Measurements from ENCODE around the gene ANKRD33B. TPM values are rescaled to one million over a fixed set of nuclear protein-coding genes. Genes with fewer than 3 reads are reported as not detected.

The ANKRD33B gene
- total RNA-seq, 1 experiment from 2014 or later, result 25.3 TPM

DNA sequence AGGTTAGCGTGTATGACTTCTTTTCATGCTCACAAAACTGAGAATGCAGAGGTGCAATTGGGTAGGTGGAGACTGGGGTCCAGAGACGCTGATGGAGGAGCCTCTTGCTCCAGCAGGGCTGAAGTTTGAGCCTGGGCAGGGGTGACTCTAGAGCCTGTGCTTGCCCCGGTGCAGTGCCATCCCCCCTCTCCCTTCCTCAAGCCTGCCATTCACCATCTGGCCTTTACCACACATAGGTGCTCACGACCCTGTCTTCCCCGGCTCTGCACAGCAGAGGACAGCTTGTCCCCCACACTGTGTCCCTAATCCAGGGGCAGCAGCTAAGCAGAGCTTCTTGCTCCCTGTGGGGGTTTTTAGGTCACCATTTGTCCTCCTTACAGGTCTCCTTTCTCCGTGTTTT lies 110.7 kb downstream of the ANKRD33B start:
- H3K4me1 Mint-ChIP-seq (ENCODE audit: low read depth, unreplicated experiment), result no peaks in the 10 kb centered on the region
- Histone ChIP-seq H3K36me3 (ENCODE audit: control insufficient read depth, insufficient read depth, low read length) (no peaks in the 10 kb centered on the region), H3K4me1 (0 out of 2 replicates have a peak, but pooled peaks cover 7% of the 10 kb centered on the region), H3K4me3 (ENCODE audit: low read depth, low read length) (no peak overlapping the region), H3K9me3 (no peaks in the 10 kb centered on the region), H3K27me3 (replicated peaks; ENCODE audit: control insufficient read depth, insufficient read depth, low read length) (no peaks in the 10 kb centered on the region)
- no TSS peak for BruUV-seq (replicated peaks)
- TF ChIP-seq, protein P1, sequence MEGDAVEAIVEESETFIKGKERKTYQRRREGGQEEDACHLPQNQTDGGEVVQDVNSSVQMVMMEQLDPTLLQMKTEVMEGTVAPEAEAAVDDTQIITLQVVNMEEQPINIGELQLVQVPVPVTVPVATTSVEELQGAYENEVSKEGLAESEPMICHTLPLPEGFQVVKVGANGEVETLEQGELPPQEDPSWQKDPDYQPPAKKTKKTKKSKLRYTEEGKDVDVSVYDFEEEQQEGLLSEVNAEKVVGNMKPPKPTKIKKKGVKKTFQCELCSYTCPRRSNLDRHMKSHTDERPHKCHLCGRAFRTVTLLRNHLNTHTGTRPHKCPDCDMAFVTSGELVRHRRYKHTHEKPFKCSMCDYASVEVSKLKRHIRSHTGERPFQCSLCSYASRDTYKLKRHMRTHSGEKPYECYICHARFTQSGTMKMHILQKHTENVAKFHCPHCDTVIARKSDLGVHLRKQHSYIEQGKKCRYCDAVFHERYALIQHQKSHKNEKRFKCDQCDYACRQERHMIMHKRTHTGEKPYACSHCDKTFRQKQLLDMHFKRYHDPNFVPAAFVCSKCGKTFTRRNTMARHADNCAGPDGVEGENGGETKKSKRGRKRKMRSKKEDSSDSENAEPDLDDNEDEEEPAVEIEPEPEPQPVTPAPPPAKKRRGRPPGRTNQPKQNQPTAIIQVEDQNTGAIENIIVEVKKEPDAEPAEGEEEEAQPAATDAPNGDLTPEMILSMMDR (IDR thresholded peaks at IDR 0.05; ENCODE audit: insufficient read depth in 1 of 2, low read depth in 1 of 2, low read length in 1 of 2, severe bottlenecking in 1 of 2, unreplicated experiment in 1 of 2), result no peak
- peaks cover 24% of the 10 kb centered on the region for H3K36me3 Mint-ChIP-seq (ENCODE audit: insufficient read depth, unreplicated experiment)
- POLR2A ChIA-PET, result no interaction called here
- intact Hi-C loops (cut with micrococcal nuclease; ENCODE audit: unreplicated experiment), result loop anchor here (5.0 kb wide), 1 partner anchor 173 kb away; no protein-coding TSS in a partner anchor
- CTCF ChIA-PET, result no interaction called here
- no peak for DNase-seq
- H3K27ac Mint-ChIP-seq (ENCODE audit: unreplicated experiment), result no peak overlapping the region
- H3K4me3 Mint-ChIP-seq (ENCODE audit: unreplicated experiment), result no peak overlapping the region
- no peaks in the 10 kb centered on the region for H3K9me3 Mint-ChIP-seq (ENCODE audit: unreplicated experiment)
- H3K27me3 Mint-ChIP-seq (ENCODE audit: insufficient read depth, unreplicated experiment), result peaks cover 9% of the 10 kb centered on the region

DNA sequence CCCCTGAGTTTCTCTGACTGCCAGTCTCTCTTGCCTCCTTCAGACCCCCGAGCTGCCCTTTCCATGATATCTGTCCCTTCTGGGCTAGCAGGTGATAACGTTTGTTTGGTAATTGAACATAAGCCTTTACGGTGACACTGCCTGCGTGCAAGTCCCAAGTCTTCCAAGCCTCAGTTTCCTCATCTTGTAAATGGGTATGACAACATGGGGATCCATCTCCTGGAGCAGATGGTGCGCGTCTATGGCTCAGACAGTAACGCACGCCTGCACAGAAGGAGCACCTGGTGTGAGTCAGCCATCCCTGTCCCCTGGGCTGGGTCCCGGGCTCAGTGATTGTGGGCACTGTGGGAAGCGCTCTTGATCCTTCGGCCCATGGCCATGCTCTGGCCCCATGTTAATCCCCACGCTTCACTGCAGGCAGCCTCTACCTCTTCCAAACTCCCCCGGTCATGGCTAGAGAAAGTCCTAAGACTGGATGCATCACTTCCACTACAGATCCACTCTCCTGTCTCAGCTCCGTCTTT lies 111.4 kb downstream of the ANKRD33B start:
- CTCF ChIA-PET, result no interaction called here
- TF ChIP-seq, protein P1 (IDR thresholded peaks at IDR 0.05; ENCODE audit: insufficient read depth in 1 of 2, low read depth in 1 of 2, low read length in 1 of 2, severe bottlenecking in 1 of 2, unreplicated experiment in 1 of 2), result no peak
- 0 out of 2 replicates have a peak, but pooled peaks cover 7% of the 10 kb centered on the region for H3K4me1 ChIP-seq
- H3K9me3 ChIP-seq, result no peaks in the 10 kb centered on the region
- no peaks in the 10 kb centered on the region for H3K36me3 ChIP-seq (ENCODE audit: control insufficient read depth, insufficient read depth, low read length)
- no peaks in the 10 kb centered on the region for H3K9me3 Mint-ChIP-seq (ENCODE audit: unreplicated experiment)
- H3K4me1 Mint-ChIP-seq (ENCODE audit: low read depth, unreplicated experiment), result no peaks in the 10 kb centered on the region
- H3K36me3 Mint-ChIP-seq (ENCODE audit: insufficient read depth, unreplicated experiment), result peaks cover 24% of the 10 kb centered on the region
- POLR2A ChIA-PET, result no interaction called here
- BruUV-seq (replicated peaks), result no TSS peak
- H3K27me3 ChIP-seq (replicated peaks; ENCODE audit: control insufficient read depth, insufficient read depth, low read length), result no peaks in the 10 kb centered on the region
- H3K4me3 Mint-ChIP-seq (ENCODE audit: unreplicated experiment), result no peak overlapping the region
- DNase-seq, result no peak
- no peak overlapping the region for H3K27ac Mint-ChIP-seq (ENCODE audit: unreplicated experiment)
- H3K4me3 ChIP-seq (ENCODE audit: low read depth, low read length), result no peak overlapping the region
- H3K27me3 Mint-ChIP-seq (ENCODE audit: insufficient read depth, unreplicated experiment), result peaks cover 9% of the 10 kb centered on the region
- intact Hi-C loops (cut with micrococcal nuclease; ENCODE audit: unreplicated experiment), result no loop called here

DNA sequence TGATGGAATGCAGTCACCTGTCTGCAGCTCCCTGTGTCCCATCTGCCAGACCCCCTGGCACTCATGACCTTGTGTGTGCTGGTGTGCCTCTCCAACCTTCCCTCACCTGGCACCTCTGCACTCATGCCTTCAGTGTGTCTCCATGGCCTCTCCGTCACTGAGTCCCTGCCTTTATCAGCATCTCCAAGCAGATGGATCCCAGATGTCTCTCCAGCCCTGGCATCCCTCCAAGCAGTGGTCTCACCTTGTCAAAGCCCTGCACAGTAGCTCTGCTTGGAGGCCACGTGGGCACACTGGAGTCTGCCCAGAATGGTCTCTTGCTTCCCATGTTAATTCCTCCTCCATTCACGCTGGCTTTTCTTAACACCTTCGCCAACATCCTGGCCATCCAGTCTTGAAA lies 112.4 kb downstream of the ANKRD33B start:
- Histone ChIP-seq H3K36me3 (ENCODE audit: control insufficient read depth, insufficient read depth, low read length) (no peaks in the 10 kb centered on the region), H3K4me3 (ENCODE audit: low read depth, low read length) (no peak overlapping the region), H3K9me3 (no peaks in the 10 kb centered on the region), H3K4me1 (0 out of 2 replicates have a peak, but pooled peaks cover 7% of the 10 kb centered on the region), H3K27me3 (replicated peaks; ENCODE audit: control insufficient read depth, insufficient read depth, low read length) (no peaks in the 10 kb centered on the region)
- no peak for DNase-seq
- Mint-ChIP-seq H3K27me3 (ENCODE audit: insufficient read depth, unreplicated experiment) (peaks cover 9% of the 10 kb centered on the region), H3K36me3 (ENCODE audit: insufficient read depth, unreplicated experiment) (peaks cover 30% of the 10 kb centered on the region), H3K4me1 (ENCODE audit: low read depth, unreplicated experiment) (no peaks in the 10 kb centered on the region), H3K9me3 (ENCODE audit: unreplicated experiment) (no peaks in the 10 kb centered on the region), H3K4me3 (ENCODE audit: unreplicated experiment) (no peak overlapping the region), H3K27ac (ENCODE audit: unreplicated experiment) (no peak overlapping the region)
- CTCF ChIA-PET, result no interaction called here
- TF ChIP-seq, protein P1 (IDR thresholded peaks at IDR 0.05; ENCODE audit: insufficient read depth in 1 of 2, low read depth in 1 of 2, low read length in 1 of 2, severe bottlenecking in 1 of 2, unreplicated experiment in 1 of 2), result no peak
- intact Hi-C loops (cut with micrococcal nuclease; ENCODE audit: unreplicated experiment), result no loop called here
- POLR2A ChIA-PET, result no interaction called here
- BruUV-seq (replicated peaks), result no TSS peak
